Endothelial cell of hepatic sinusoid (primary cell): ENCODE results near the gene PHLPP1.

Experiments used
- in situ Hi-C: cut with HindIII; loops from 2 replicates; pipeline ENCODE4 v1.10.0; 2017; ENCODE audit warnings: low sequenced_read_pairs

PHLPP1 gene

GRCh38 chr18:62741118-62741566, 25.8 kb downstream of the PHLPP1 start:
- in situ Hi-C loops, result no loop called here

DNA sequence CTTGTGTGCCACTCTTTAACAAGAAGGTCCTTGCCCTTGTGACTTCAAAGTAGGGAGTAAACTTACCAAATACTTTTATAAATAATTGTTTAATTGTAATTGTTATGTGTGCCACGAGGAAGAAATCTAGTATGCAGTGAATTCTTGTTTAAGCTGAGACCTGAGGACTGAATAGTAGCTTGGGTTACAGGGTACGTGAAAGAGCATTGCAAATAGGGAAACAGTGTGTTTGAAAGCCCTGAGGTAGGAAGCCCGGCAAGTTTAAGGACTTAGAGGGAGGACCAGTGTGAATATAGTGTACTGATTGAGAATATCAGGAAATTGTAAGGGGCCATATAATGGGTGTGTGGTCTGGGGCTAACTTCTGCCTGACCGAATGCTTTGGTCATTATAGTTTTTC, 26.2 kb downstream of the PHLPP1 start:
- in situ Hi-C loops, result no loop called here

DNA sequence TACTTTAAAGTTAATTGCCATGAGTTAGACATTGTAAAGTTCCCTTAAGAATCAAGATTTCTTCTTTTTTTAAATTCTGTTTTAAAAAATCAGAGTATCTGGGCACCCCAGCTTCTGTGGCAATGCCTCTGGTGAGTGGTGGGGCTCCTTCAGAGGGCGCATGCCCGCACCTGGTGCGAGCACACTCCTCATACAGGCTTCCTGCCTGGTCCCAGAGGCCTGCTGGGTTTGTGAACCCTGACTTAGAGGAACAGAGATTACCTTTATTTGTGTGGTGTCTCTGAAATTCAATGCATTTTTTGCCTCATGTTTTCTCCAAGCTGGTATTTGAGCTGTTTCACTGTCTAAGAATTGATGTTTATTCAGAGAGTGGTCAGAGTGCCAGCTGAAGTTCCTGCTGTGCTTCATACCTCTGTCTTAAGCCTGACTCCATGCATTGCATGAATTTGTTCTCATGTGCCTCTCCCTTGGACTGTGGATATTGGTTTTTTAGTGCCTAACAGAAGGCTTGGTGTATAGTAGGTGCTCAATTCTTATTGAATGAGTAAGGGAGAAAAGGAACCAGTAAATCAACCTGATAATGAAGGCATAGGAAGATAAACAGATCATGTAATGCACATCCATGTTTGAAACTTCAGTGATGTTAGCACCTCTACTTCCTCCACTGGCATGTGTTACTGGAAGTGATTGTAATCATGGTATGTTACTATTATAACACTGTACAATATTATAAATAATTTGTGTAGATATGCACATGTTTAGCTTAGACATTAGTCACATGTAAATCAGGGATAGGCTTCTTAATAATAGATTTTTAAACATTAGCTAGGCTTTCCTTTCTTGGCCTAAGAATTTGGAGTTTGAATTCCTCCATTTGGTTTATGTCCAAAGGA, 29.0 kb downstream of the PHLPP1 start:
- in situ Hi-C loops, result no loop called here

GRCh38 chr18:62745089-62745751, 29.9 kb downstream of the PHLPP1 start:
- in situ Hi-C loops, result no loop called here

- in situ Hi-C loops, result no loop called here
Observed at GRCh38 chr18:62749389-62749788, 34.0 kb downstream of the PHLPP1 start.

- in situ Hi-C loops, result loop anchor here (5.0 kb wide), 1 partner anchor 104 kb away; no protein-coding TSS in a partner anchor
Observed at GRCh38 chr18:62751341-62751821, 36.0 kb downstream of the PHLPP1 start.

DNA sequence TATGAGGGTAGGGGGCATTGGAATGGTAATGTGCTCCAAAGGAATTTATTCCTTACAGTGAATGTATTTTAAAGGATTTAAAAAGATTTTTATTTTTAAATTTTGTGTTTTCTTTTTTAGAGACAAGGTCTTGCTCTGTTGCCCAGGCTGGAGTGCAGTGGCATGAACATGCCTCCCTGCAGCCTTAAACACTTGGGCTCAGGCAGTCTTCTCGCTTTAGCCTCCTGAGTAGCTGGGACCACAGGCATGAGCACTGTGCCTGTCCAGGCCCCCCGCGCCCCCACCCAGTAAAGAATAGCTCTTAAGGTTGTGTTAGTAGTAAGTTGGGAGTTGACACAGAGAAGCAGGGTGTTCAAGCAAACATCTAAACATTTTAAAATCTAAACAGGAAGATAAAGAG, 36.6 kb downstream of the PHLPP1 start:
- in situ Hi-C loops, result loop anchor here (5.0 kb wide), 1 partner anchor 105 kb away; no protein-coding TSS in a partner anchor

GRCh38 chr18:62754026-62754425, 38.7 kb downstream of the PHLPP1 start:
- in situ Hi-C loops, result loop anchor here (5.0 kb wide), 1 partner anchor 107 kb away; no protein-coding TSS in a partner anchor

DNA sequence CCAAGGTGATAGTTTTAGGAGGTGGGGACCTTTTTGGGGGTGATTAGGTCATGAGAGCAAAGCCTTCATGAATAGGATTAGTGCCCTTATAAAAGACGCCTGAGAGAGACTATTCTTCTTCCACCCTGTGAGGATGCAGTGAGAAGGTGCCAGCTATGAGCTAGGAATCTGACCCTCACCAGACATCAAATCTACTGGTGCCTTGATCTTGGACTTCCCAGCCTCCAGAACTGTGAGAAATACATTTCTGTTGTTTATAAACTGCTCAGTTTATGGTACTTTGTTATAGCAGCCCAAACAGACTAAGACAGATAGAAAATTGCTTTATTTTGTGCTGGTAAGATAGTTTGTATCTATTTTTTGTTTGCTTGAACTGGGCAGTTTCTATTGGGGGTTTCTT, 40.1 kb downstream of the PHLPP1 start:
- in situ Hi-C loops, result no loop called here

DNA sequence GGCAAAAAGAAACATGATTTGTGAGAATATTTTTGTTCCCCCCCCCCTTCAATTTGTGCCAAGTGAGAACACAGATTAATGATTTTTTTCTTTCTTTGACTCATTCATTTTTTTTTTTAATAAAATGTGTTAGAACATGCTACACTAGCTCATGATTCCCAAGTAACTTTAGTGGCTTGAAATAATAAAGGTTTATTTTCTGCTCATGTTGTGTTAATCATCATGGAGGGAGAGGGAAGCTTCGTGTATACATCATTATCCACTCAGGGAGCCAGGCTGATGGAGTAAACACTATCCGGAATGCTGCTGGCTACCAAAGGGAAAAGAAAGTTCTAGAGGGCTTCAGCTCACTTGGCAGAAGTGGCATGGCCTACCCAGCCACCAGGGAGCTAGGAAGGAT, 40.6 kb downstream of the PHLPP1 start:
- in situ Hi-C loops, result no loop called here

DNA sequence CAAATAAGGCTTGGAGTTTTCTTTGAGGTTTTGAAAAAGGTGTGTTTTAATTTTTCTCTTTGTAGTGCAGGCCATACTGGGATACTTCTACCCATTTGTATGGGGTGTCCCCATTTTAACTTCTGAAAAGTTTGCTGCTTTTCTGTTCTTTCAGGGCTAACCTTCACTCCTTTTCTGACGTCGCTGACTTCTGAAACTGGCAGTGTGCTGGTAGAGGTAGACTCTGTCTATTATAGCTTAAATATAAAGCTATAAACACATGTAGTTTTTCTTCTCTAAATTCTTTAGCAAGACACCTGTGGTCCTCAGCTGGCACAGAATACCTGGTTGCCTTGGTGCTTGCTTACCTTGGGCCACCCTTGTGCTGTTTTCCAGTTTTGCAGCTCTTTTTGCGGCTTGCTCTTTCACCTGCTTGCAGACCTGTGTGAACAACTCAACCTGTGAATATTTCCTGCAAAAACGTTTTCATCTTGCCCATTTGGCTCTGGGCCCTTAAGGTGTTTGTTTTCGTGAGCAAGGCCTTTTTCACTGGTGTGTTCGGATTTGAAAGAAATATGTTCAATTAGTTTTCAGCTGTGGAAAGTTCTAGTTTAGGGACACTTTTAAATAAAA, 42.2 kb downstream of the PHLPP1 start:
- in situ Hi-C loops, result no loop called here

GRCh38 chr18:62758591-62758990, 43.2 kb downstream of the PHLPP1 start:
- in situ Hi-C loops, result no loop called here

- in situ Hi-C loops, result no loop called here
Observed at GRCh38 chr18:62759704-62760402, 44.5 kb downstream of the PHLPP1 start.

DNA sequence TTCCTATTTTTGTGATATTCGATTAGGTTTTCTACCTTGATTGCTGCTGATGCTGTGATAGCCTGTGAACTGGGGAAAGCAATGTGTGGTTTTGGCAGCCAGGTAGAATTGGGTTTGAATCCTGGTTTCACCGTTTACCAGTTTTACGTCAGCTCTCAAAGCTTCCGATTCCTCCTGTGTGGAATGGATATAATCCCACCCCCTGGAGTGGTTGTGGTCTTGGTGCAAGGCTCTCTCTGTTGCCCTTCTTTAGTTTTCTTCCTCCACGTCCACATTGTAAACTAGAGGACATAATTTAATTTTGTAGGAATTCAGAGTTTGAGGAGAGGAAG, 45.0 kb downstream of the PHLPP1 start:
- in situ Hi-C loops, result no loop called here

- in situ Hi-C loops, result no loop called here
Observed at GRCh38 chr18:62763101-62763521, 47.8 kb downstream of the PHLPP1 start.

DNA sequence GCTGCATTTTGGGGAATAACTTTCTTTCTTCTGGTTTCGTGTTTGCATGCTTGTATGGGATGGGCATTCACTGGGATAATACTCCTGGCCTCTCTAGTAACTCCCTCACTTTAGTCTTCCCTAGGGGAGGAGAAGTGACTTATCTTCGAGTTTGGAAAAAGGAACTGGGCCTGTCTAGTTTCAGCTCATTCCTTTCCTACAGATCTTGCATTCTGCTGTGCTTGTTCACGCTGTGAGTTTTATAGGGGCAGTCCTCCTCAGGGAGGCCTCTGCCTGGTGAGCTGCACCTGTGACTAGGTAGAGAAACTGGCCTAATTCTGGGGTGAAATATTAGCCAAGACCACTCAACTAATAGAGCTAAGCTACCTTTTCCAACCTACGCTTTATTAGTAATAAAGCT, 50.9 kb downstream of the PHLPP1 start:
- in situ Hi-C loops, result no loop called here

GRCh38 chr18:62767321-62767720, 52.0 kb downstream of the PHLPP1 start:
- in situ Hi-C loops, result no loop called here

GRCh38 chr18:62767836-62768557, 52.7 kb downstream of the PHLPP1 start:
- in situ Hi-C loops, result no loop called here

DNA sequence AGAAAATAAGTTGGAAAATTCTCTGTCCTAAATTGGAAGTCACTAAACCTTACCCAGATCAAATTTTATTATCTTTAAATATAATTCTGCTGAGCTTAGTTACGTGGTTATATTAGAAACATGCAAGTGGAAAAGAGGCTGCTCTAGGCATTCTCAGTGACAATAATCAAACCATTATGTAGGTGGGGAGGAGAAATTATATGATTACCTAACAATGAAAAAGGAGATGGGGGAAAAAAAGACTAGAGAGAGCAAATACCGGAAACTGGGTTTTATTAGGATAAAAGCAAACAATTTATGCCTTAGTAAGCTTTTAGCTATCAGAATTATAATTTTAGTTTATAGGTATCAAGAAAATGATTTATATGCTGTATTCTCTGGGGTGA, 53.2 kb downstream of the PHLPP1 start:
- in situ Hi-C loops, result no loop called here

GRCh38 chr18:62769216-62769615, 53.9 kb downstream of the PHLPP1 start:
- in situ Hi-C loops, result no loop called here
